OCI-LY1 (cell line): ENCODE data around the gene CD300C.

Experiments used
- EZH2 ChIP-seq: fragments of 200-600 bp; sonication (generic), shearing (Covaris generic); IDR thresholded peaks from 2 replicates; pipeline ENCODE4 v1.8.0; 2017; ENCODE audit warnings: borderline replicate concordance, mixed run types, mild to moderate bottlenecking, antibody characterized with exemption, low read length, moderate library complexity, mixed read lengths
- TF ChIP-seq, protein P1 (sequence below): fragments of 200-600 bp; sonication (generic), shearing (Covaris generic); IDR thresholded peaks from 2 replicates; pipeline ENCODE4 v1.5.1; 2017; ENCODE audit warnings: mild to moderate bottlenecking, antibody characterized with exemption, low read length, moderate library complexity, mixed read lengths

GRCh38 chr17:74543406-74543805 lies 2.5 kb downstream of the CD300C start:
- TF ChIP-seq, protein P1, sequence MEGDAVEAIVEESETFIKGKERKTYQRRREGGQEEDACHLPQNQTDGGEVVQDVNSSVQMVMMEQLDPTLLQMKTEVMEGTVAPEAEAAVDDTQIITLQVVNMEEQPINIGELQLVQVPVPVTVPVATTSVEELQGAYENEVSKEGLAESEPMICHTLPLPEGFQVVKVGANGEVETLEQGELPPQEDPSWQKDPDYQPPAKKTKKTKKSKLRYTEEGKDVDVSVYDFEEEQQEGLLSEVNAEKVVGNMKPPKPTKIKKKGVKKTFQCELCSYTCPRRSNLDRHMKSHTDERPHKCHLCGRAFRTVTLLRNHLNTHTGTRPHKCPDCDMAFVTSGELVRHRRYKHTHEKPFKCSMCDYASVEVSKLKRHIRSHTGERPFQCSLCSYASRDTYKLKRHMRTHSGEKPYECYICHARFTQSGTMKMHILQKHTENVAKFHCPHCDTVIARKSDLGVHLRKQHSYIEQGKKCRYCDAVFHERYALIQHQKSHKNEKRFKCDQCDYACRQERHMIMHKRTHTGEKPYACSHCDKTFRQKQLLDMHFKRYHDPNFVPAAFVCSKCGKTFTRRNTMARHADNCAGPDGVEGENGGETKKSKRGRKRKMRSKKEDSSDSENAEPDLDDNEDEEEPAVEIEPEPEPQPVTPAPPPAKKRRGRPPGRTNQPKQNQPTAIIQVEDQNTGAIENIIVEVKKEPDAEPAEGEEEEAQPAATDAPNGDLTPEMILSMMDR, result no peak
- TF ChIP-seq EZH2, result no peak
